Astrocyte (in vitro differentiated cells and primary cell): ENCODE results near the gene UBL4B. TPM values are rescaled to one million over a fixed set of nuclear protein-coding genes. Genes with fewer than 3 reads are reported as not detected.
A peak's percentile ranks its signal among the peaks of the same experiment; 100 is the strongest.

ENCODE experiments used
- DNase-seq: peaks from one replicate; pipeline ENCODE4 v3.0.0-alpha.2; 2010; ENCODE audit warnings: low read depth
- FAIRE-seq: peaks from 2 replicates; lab custom pipeline; 2011; peaks lifted over from hg19 to GRCh38; lab: Jason Lieb, UNC
- H2AFZ ChIP-seq: 2 replicates; pipeline ENCODE4 v1.6.0; 2012; ENCODE audit warnings: low read depth, low read length, inconsistent platforms
- H3K27ac ChIP-seq: 2 replicates; pipeline ENCODE4 v1.5.1; 2011; ENCODE audit warnings: low read depth, low read length, inconsistent platforms
- H3K27me3 ChIP-seq: 2 replicates; pipeline ENCODE4 v1.6.0; 2011; ENCODE audit warnings: low read length, inconsistent platforms; ENCODE audit not compliant: insufficient read depth
- H3K36me3 ChIP-seq: 2 replicates; pipeline ENCODE4 v1.5.1; 2011; ENCODE audit warnings: low read length, inconsistent platforms; ENCODE audit not compliant: insufficient read depth
- H3K4me1 ChIP-seq: 2 replicates; pipeline ENCODE4 v1.5.1; 2011; ENCODE audit warnings: low read length, inconsistent platforms; ENCODE audit not compliant: insufficient read depth
- H3K4me2 ChIP-seq: 2 replicates; pipeline ENCODE4 v1.6.0; 2012; ENCODE audit warnings: low read length, inconsistent platforms
- H3K4me3 ChIP-seq: 2 replicates; pipeline ENCODE4 v1.5.1; 2011; ENCODE audit warnings: low read depth, mild to moderate bottlenecking, low read length, inconsistent platforms; ENCODE audit not compliant: insufficient read depth
- H3K79me2 ChIP-seq: 2 replicates; pipeline ENCODE4 v1.6.0; 2012; ENCODE audit warnings: mild to moderate bottlenecking, low read length, inconsistent platforms; ENCODE audit not compliant: insufficient read depth
- H3K9ac ChIP-seq: 2 replicates; pipeline ENCODE4 v1.6.0; 2012; ENCODE audit warnings: mild to moderate bottlenecking, low read length, inconsistent platforms
- H3K9me3 ChIP-seq: 2 replicates; pipeline ENCODE4 v1.5.1; 2012; ENCODE audit warnings: low read depth, mild to moderate bottlenecking, low read length, inconsistent platforms; ENCODE audit not compliant: insufficient read depth
- H4K20me1 ChIP-seq: 2 replicates; pipeline ENCODE4 v1.6.0; 2012; ENCODE audit warnings: low read length, inconsistent platforms; ENCODE audit not compliant: insufficient read depth
- H3K27ac Mint-ChIP-seq: one replicate; pipeline ENCODE4 v1.8.0; 2021; ENCODE audit warnings: mild to moderate bottlenecking, mixed read lengths; ENCODE audit not compliant: unreplicated experiment
- H3K27me3 Mint-ChIP-seq: one replicate; pipeline ENCODE4 v1.8.0; 2021; ENCODE audit warnings: low read depth, mixed read lengths; ENCODE audit not compliant: unreplicated experiment
- H3K36me3 Mint-ChIP-seq: one replicate; pipeline ENCODE4 v1.8.0; 2021; ENCODE audit warnings: low read depth, mixed read lengths; ENCODE audit not compliant: unreplicated experiment
- H3K4me1 Mint-ChIP-seq: one replicate; pipeline ENCODE4 v1.8.0; 2021; ENCODE audit warnings: low read depth, mixed read lengths; ENCODE audit not compliant: unreplicated experiment
- H3K4me3 Mint-ChIP-seq: one replicate; pipeline ENCODE4 v1.8.0; 2021; ENCODE audit warnings: mild to moderate bottlenecking, moderate library complexity, mixed read lengths; ENCODE audit not compliant: unreplicated experiment
- H3K9me3 Mint-ChIP-seq: one replicate; pipeline ENCODE4 v1.8.0; 2021; ENCODE audit warnings: mild to moderate bottlenecking, mixed read lengths; ENCODE audit not compliant: unreplicated experiment
- EZH2 ChIP-seq: IDR thresholded peaks from 2 replicates; pipeline ENCODE4 v1.6.1; 2012; ENCODE audit warnings: mild to moderate bottlenecking, low read length, inconsistent platforms; ENCODE audit not compliant: insufficient read depth
- total RNA-seq: library from RNA; stranded (reverse); gene quantifications from 2 replicates; pipeline ENCODE4 v1.2.1, GENCODE V29; 2021
- TF ChIP-seq, protein P1 (sequence below): IDR thresholded peaks from 2 replicates; pipeline ENCODE4 v1.5.1; 2011; ENCODE audit warnings: low read depth, mild to moderate bottlenecking, inconsistent platforms, low read length, moderate library complexity; ENCODE audit not compliant: insufficient read depth

UBL4B gene
- total RNA-seq, 1 donor from 2014 or later = not detected

DNA sequence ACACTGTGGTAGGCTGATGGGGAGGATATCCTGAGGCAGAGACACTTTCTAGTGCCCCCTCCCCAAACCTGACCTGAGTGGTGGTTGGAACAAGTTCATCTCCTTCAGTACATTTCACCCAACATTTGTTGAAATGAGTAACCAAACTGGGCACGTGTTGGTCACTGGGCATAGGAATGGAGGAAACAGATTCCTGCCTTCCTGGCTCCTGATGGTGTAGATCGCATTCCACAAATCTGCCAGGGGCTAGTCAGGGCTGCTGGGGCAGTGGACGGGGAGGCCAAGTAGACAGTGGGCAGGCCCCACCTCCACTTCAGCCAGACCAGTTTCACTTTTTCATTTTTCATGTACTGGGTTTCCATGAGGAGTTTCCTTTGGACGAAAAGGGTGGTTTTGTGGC lies 25.3 kb upstream of the UBL4B start:
- Mint-ChIP-seq H3K4me1 (peaks cover 13% of the 10 kb centered on the region), H3K27ac (no peak overlapping the region)

DNA sequence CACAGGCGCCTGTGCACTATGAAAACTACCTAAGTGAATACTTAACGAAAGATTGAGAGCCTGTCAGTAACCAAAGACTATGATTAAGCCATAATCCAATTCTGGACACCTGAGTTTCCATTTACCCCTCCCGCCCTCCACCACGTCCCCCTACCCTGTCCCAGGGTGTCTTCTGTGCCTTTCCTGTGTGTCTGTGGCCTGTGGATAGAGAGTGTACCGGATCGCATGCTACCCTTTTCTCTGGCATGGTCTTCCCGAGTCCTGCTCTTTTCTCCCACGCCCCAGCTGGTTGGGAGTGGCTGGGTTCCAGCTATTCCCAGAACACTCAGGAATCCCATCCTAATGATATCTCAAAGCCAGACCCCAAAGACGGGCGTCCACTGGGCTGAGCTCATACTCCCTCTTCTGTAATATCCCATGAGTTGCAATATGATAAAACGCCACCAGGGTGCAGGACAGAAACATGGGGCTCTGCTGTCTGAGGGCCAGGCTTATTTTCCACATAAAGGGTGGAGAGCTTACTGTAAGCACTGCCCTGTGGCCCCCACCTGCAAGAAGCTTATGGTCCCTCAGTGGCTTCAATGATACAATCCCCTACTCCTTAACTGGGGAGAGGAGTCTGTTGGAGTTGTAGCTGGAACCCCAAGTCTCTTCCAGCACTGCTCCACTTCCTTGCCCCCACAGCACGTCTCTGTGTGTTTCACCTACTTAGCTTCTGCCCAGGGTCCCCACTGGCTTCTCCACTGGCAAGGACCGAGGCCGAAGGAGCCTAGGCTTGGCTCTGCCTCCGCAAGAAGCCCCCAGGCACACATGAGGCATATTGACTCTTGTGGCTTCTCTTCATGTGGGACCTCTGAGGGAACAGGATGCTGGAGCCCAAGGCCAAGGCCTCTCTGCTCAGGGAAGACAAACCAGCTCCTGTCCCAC lies 24.2 kb upstream of the UBL4B start:
- peaks cover 20% of the 10 kb centered on the region for H3K4me1 Mint-ChIP-seq
- H3K9me3 Mint-ChIP-seq = peaks cover 2% of the 10 kb centered on the region
- no peak overlapping the region for H3K27ac Mint-ChIP-seq
- peaks cover 76% of the 10 kb centered on the region for H3K27me3 ChIP-seq
- no peaks in the 10 kb centered on the region for H3K79me2 ChIP-seq
- H3K4me2 ChIP-seq = no peak overlapping the region
- H3K36me3 ChIP-seq = no peaks in the 10 kb centered on the region
- peak; percentile 11 for DNase-seq
- no peak overlapping the region for H3K9ac ChIP-seq
- FAIRE-seq = no peak
- peaks cover 77% of the 10 kb centered on the region for H3K27me3 Mint-ChIP-seq
- H3K4me3 ChIP-seq = no peak overlapping the region
- no peak overlapping the region for H2AFZ ChIP-seq
- no peak overlapping the region for H3K4me3 Mint-ChIP-seq
- H3K9me3 ChIP-seq = no peaks in the 10 kb centered on the region
- no peaks in the 10 kb centered on the region for H4K20me1 ChIP-seq
- peaks cover 2% of the 10 kb centered on the region for H3K36me3 Mint-ChIP-seq
- H3K4me1 ChIP-seq = peaks cover 10% of the 10 kb centered on the region
- TF ChIP-seq, protein P1, sequence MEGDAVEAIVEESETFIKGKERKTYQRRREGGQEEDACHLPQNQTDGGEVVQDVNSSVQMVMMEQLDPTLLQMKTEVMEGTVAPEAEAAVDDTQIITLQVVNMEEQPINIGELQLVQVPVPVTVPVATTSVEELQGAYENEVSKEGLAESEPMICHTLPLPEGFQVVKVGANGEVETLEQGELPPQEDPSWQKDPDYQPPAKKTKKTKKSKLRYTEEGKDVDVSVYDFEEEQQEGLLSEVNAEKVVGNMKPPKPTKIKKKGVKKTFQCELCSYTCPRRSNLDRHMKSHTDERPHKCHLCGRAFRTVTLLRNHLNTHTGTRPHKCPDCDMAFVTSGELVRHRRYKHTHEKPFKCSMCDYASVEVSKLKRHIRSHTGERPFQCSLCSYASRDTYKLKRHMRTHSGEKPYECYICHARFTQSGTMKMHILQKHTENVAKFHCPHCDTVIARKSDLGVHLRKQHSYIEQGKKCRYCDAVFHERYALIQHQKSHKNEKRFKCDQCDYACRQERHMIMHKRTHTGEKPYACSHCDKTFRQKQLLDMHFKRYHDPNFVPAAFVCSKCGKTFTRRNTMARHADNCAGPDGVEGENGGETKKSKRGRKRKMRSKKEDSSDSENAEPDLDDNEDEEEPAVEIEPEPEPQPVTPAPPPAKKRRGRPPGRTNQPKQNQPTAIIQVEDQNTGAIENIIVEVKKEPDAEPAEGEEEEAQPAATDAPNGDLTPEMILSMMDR = peak; percentile 65
- TF ChIP-seq EZH2 = peak; percentile 35
- H3K27ac ChIP-seq = no peak overlapping the region

More for the DNA sequence above, 25.3 kb upstream of the UBL4B start:
- no peak overlapping the region for H3K4me3 Mint-ChIP-seq
- no peaks in the 10 kb centered on the region for H3K36me3 ChIP-seq
- TF ChIP-seq, protein P1 = no peak
- no peak for TF ChIP-seq EZH2
- H3K27me3 ChIP-seq = peaks cover 77% of the 10 kb centered on the region
- FAIRE-seq = no peak
- H3K9ac ChIP-seq = no peak overlapping the region
- H2AFZ ChIP-seq = no peak overlapping the region
- DNase-seq = no peak
- H3K9me3 Mint-ChIP-seq = peaks cover 2% of the 10 kb centered on the region
- H3K9me3 ChIP-seq = no peaks in the 10 kb centered on the region
- H3K79me2 ChIP-seq = no peaks in the 10 kb centered on the region
- H3K4me1 ChIP-seq = peaks cover 10% of the 10 kb centered on the region
- H3K36me3 Mint-ChIP-seq = peaks cover 2% of the 10 kb centered on the region
- no peak overlapping the region for H3K4me2 ChIP-seq
- H4K20me1 ChIP-seq = no peaks in the 10 kb centered on the region
- no peak overlapping the region for H3K4me3 ChIP-seq
- H3K27ac ChIP-seq = no peak overlapping the region
- peaks cover 77% of the 10 kb centered on the region for H3K27me3 Mint-ChIP-seq
